Left ventricle myocardium inferior (tissue), 1 donor: Measurements from ENCODE around the gene SSH2. TPM values are rescaled to one million over a fixed set of nuclear protein-coding genes. Genes with fewer than 3 reads are reported as not detected.

Experiments
- DNase-seq: peaks from one replicate; pipeline ENCODE4 v3.0.0-alpha.2; 2020
- H3K27ac ChIP-seq: fragments of 200-600 bp; replicated peaks from 2 replicates; pipeline ENCODE4 v1.8.0; 2021
- H3K27me3 ChIP-seq: fragments of 200-600 bp; 2 replicates; pipeline ENCODE4 v1.8.0; 2021; ENCODE audit warnings: low read depth
- H3K36me3 ChIP-seq: fragments of 200-600 bp; 2 replicates; pipeline ENCODE4 v1.8.0; 2021
- H3K4me1 ChIP-seq: fragments of 200-600 bp; 2 replicates; pipeline ENCODE4 v1.8.0; 2021
- H3K4me3 ChIP-seq: fragments of 200-600 bp; 2 replicates; pipeline ENCODE4 v1.8.0; 2021; ENCODE audit warnings: mild to moderate bottlenecking, moderate library complexity
- H3K9me3 ChIP-seq: fragments of 200-600 bp; replicated peaks from 2 replicates; pipeline ENCODE4 v1.8.0; 2021
- CTCF ChIP-seq: fragments of 200-600 bp; IDR thresholded peaks from 2 replicates; pipeline ENCODE4 v1.8.0; 2021; ENCODE audit warnings: antibody characterized with exemption, mild to moderate bottlenecking, borderline replicate concordance
- intact Hi-C: fragments of 100-400 bp; cut with micrococcal nuclease; formaldehyde crosslinking; loops from one replicate; pipeline ENCODE4 v1.11.0; 2022
- total RNA-seq: library from RNA; stranded (reverse); fragmentation: NEBNext Ultra II Directional; extraction: Animal tissue kit (Norgen Biotek cat#: 25700); gene quantifications from one replicate; pipeline ENCODE4 v1.2.1, GENCODE V29; 2021
- donor health status: DM: no; HTN: yes; CAD: no; lungs with severe emphysema.

The SSH2 gene
- total RNA-seq, 1 donor from 2014 or later: 28.6 TPM

GRCh38 chr17:29710891-29711418, 219.1 kb downstream of the SSH2 start:
- H3K9me3 ChIP-seq: no peaks in the 10 kb centered on the region
- no peaks in the 10 kb centered on the region for H3K36me3 ChIP-seq
- no peak for DNase-seq
- H3K4me1 ChIP-seq: peaks cover 94% of the 10 kb centered on the region
- no peaks in the 10 kb centered on the region for H3K27me3 ChIP-seq
- no peak overlapping the region for H3K4me3 ChIP-seq
- no peak for TF ChIP-seq CTCF
- intact Hi-C loops: no loop called here
- peak overlapping the region; percentile 74 for H3K27ac ChIP-seq

GRCh38 chr17:29710520-29710884, 219.5 kb downstream of the SSH2 start:
- Histone ChIP-seq H3K27me3 (no peaks in the 10 kb centered on the region), H3K4me1 (peaks cover 94% of the 10 kb centered on the region), H3K36me3 (no peaks in the 10 kb centered on the region), H3K27ac (peak overlapping the region; percentile 74), H3K9me3 (no peaks in the 10 kb centered on the region), H3K4me3 (no peak overlapping the region)
- no peak for DNase-seq
- intact Hi-C loops: no loop called here
- no peak for TF ChIP-seq CTCF

GRCh38 chr17:29709866-29710519, 220.0 kb downstream of the SSH2 start:
- peaks cover 98% of the 10 kb centered on the region for H3K4me1 ChIP-seq
- H3K9me3 ChIP-seq: no peaks in the 10 kb centered on the region
- DNase-seq: no peak
- H3K4me3 ChIP-seq: no peak overlapping the region
- H3K27me3 ChIP-seq: no peaks in the 10 kb centered on the region
- H3K36me3 ChIP-seq: no peaks in the 10 kb centered on the region
- intact Hi-C loops: no loop called here
- no peak for TF ChIP-seq CTCF
- peak overlapping the region; percentile 74 for H3K27ac ChIP-seq

- Histone ChIP-seq H3K27me3 (no peaks in the 10 kb centered on the region), H3K36me3 (peaks cover 6% of the 10 kb centered on the region), H3K4me3 (no peak overlapping the region), H3K9me3 (no peaks in the 10 kb centered on the region), H3K27ac (peak overlapping the region; percentile 74), H3K4me1 (peaks cover 90% of the 10 kb centered on the region)
- no peak for TF ChIP-seq CTCF
- DNase-seq: no peak
- intact Hi-C loops: no loop called here
These were observed 222.8 kb downstream of the SSH2 start for GRCh38 chr17:29707212-29707571.

- Histone ChIP-seq H3K4me3 (no peak overlapping the region), H3K27ac (peak overlapping the region; percentile 74), H3K27me3 (no peaks in the 10 kb centered on the region), H3K9me3 (no peaks in the 10 kb centered on the region), H3K4me1 (peaks cover 78% of the 10 kb centered on the region), H3K36me3 (peaks cover 17% of the 10 kb centered on the region)
- DNase-seq: no peak
- no peak for TF ChIP-seq CTCF
- intact Hi-C loops: no loop called here
These were observed 224.0 kb downstream of the SSH2 start for GRCh38 chr17:29706045-29706431.
